HepG2 (cell line): ENCODE data around the gene NUAK2. TPM values are rescaled to one million over a fixed set of nuclear protein-coding genes. Genes with fewer than 3 reads are reported as not detected.

Experiments
- CCDC6 ChIP-seq: sonication (generic); formaldehyde crosslinking; IDR thresholded peaks from 2 replicates; pipeline ENCODE4 v1.8.1; 2022; ENCODE audit warnings: mild to moderate bottlenecking, missing genetic modification reagents, moderate library complexity
- CREB1 ChIP-seq, 2 experiments: fragments of 450-650 bp in 1 of 2; IDR thresholded peaks; 2 replicates each; pipeline ENCODE4 v1.6.1; 2016 to 2017; ENCODE audit warnings: control low read depth in 1 of 2, mild to moderate bottlenecking in 1 of 2, missing compliant biosample characterization in 1 of 2, missing genetic modification characterization in 1 of 2
- GRHL1 ChIP-seq: sonication (generic); formaldehyde crosslinking; conservative IDR thresholded peaks from 2 replicates; pipeline ENCODE4 v1.8.0; 2022; ENCODE audit warnings: missing genetic modification reagents
- HCFC1 ChIP-seq: fragments of 150-350 bp; IDR thresholded peaks from 2 replicates; pipeline ENCODE4 v1.6.1; 2014; ENCODE audit warnings: low read depth, low read length
- ISX ChIP-seq: sonication (generic); formaldehyde crosslinking; conservative IDR thresholded peaks from 2 replicates; pipeline ENCODE4 v1.5.0; 2020; ENCODE audit warnings: missing genetic modification reagents
- MEIS1 ChIP-seq: sonication (generic); formaldehyde crosslinking; IDR thresholded peaks from 2 replicates; pipeline ENCODE4 v1.9.0; 2021; ENCODE audit warnings: mild to moderate bottlenecking, missing genetic modification reagents, moderate library complexity, borderline replicate concordance
- SMYD3 ChIP-seq: sonication (generic); formaldehyde crosslinking; IDR thresholded peaks from 2 replicates; pipeline ENCODE4 v1.8.1; 2023; ENCODE audit warnings: mild to moderate bottlenecking, missing genetic modification reagents
- SP1 ChIP-seq, 2 experiments: fragments of 450-650 bp in 1 of 2; sonication (generic) in 1 of 2; formaldehyde crosslinking in 1 of 2; IDR thresholded peaks; 2 replicates each; pipeline versions ENCODE4 v1.4.0 to v1.6.1; 2016 to 2020; ENCODE audit warnings: missing genetic modification reagents in 1 of 2
- TRIM24 ChIP-seq: sonication (generic); formaldehyde crosslinking; IDR thresholded peaks from 2 replicates; pipeline ENCODE4 v1.8.0; 2022; ENCODE audit warnings: mild to moderate bottlenecking, missing genetic modification reagents
- ZNF234 ChIP-seq: sonication (generic); formaldehyde crosslinking; conservative IDR thresholded peaks from 2 replicates; pipeline ENCODE4 v1.5.1; 2020; ENCODE audit warnings: mild to moderate bottlenecking, missing genetic modification reagents
- ZNF282 ChIP-seq: fragments of 450-650 bp; IDR thresholded peaks from 2 replicates; pipeline ENCODE4 v1.6.1; 2018; ENCODE audit not compliant: partially characterized antibody
- ZNF451 ChIP-seq: sonication (generic); formaldehyde crosslinking; IDR thresholded peaks from 2 replicates; pipeline ENCODE4 v1.5.0; 2020; ENCODE audit warnings: mild to moderate bottlenecking, missing genetic modification reagents
- ZNF629 ChIP-seq: sonication (generic); formaldehyde crosslinking; conservative IDR thresholded peaks from 2 replicates; pipeline ENCODE4 v1.5.0; 2020; ENCODE audit warnings: missing genetic modification reagents
- ZNF749 ChIP-seq: sonication (generic); formaldehyde crosslinking; IDR thresholded peaks from 2 replicates; pipeline ENCODE4 v1.8.0; 2022; ENCODE audit warnings: mild to moderate bottlenecking, missing genetic modification reagents, moderate library complexity, borderline replicate concordance
- ZSCAN25 ChIP-seq: sonication (generic); formaldehyde crosslinking; IDR thresholded peaks from 2 replicates; pipeline ENCODE4 v1.8.0; 2022; ENCODE audit warnings: mild to moderate bottlenecking, missing genetic modification reagents
- polyA plus RNA-seq, 8 experiments: library from polyadenylated mRNA; depleted of rRNA in 3 of 8; stranded (reverse) in 7 of 8; unstranded in 1 of 8; fragments of >200 nt; fragmentation: Illumina TruSeq in 4 of 8; extraction: Trizol in 4 of 8; gene quantifications; 2 replicates each; pipeline versions ENCODE4 v1.2.1 to v1.2.3, GENCODE V29; 2011 to 2016; ENCODE audit warnings: low read depth in 4 of 8, missing spikeins in 1 of 8, mixed read lengths in 1 of 8; ENCODE audit not compliant: insufficient read depth in 1 of 8
- total RNA-seq, 5 experiments: library from RNA; depleted of rRNA; stranded (reverse); fragments of >200 nt; fragmentation: Illumina TruSeq; extraction: Trizol; gene quantifications; 2 replicates each; pipeline ENCODE4 v1.2.3, GENCODE V29; 2016; ENCODE audit warnings: low read depth in 1 of 5
- TF ChIP-seq, protein P1 (sequence below): sonication (generic); formaldehyde crosslinking; IDR thresholded peaks from 2 replicates; pipeline ENCODE4 v1.4.0; 2020; ENCODE audit warnings: missing genetic modification reagents
- TF ChIP-seq, protein P2 (sequence below): sonication (generic); formaldehyde crosslinking; IDR thresholded peaks from 2 replicates; pipeline ENCODE4 v1.4.0; 2020; ENCODE audit warnings: missing genetic modification reagents
- TF ChIP-seq, protein P3 (sequence below): sonication (generic); formaldehyde crosslinking; conservative IDR thresholded peaks from 2 replicates; pipeline ENCODE4 v1.4.0; 2020; ENCODE audit warnings: missing genetic modification reagents

The NUAK2 gene
- total and polyA plus RNA-seq, 2 of the 13 experiments (the other 11 are each of a cell fraction or from before 2014, with no cell fraction given), result 0.75 to 1.1 TPM

- TF ChIP-seq, protein P1, sequence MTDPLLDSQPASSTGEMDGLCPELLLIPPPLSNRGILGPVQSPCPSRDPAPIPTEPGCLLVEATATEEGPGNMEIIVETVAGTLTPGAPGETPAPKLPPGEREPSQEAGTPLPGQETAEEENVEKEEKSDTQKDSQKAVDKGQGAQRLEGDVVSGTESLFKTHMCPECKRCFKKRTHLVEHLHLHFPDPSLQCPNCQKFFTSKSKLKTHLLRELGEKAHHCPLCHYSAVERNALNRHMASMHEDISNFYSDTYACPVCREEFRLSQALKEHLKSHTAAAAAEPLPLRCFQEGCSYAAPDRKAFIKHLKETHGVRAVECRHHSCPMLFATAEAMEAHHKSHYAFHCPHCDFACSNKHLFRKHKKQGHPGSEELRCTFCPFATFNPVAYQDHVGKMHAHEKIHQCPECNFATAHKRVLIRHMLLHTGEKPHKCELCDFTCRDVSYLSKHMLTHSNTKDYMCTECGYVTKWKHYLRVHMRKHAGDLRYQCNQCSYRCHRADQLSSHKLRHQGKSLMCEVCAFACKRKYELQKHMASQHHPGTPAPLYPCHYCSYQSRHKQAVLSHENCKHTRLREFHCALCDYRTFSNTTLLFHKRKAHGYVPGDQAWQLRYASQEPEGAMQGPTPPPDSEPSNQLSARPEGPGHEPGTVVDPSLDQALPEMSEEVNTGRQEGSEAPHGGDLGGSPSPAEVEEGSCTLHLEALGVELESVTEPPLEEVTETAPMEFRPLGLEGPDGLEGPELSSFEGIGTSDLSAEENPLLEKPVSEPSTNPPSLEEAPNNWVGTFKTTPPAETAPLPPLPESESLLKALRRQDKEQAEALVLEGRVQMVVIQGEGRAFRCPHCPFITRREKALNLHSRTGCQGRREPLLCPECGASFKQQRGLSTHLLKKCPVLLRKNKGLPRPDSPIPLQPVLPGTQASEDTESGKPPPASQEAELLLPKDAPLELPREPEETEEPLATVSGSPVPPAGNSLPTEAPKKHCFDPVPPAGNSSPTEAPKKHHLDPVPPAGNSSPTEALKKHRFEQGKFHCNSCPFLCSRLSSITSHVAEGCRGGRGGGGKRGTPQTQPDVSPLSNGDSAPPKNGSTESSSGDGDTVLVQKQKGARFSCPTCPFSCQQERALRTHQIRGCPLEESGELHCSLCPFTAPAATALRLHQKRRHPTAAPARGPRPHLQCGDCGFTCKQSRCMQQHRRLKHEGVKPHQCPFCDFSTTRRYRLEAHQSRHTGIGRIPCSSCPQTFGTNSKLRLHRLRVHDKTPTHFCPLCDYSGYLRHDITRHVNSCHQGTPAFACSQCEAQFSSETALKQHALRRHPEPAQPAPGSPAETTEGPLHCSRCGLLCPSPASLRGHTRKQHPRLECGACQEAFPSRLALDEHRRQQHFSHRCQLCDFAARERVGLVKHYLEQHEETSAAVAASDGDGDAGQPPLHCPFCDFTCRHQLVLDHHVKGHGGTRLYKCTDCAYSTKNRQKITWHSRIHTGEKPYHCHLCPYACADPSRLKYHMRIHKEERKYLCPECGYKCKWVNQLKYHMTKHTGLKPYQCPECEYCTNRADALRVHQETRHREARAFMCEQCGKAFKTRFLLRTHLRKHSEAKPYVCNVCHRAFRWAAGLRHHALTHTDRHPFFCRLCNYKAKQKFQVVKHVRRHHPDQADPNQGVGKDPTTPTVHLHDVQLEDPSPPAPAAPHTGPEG (CRISPR knock-in tag), result no peak
- TF ChIP-seq ZNF282 (no peak), TRIM24 (CRISPR knock-in tag) (no peak), SP1 (IDR thresholded peaks at IDR 0.05) (no peak), SP1 (CRISPR knock-in tag; IDR thresholded peaks at IDR 0.05) (no peak), CREB1 (IDR thresholded peaks at IDR 0.05) (no peak), CREB1 (CRISPR knock-in tag; IDR thresholded peaks at IDR 0.05) (no peak), HCFC1 (no peak), GRHL1 (CRISPR knock-in tag) (no peak), ZNF451 (CRISPR knock-in tag) (0 out of 2 replicates have a peak, but pooled peaks have one; percentile 37), SMYD3 (CRISPR knock-in tag) (no peak), ZNF234 (CRISPR knock-in tag) (no peak), MEIS1 (CRISPR knock-in tag) (0 out of 2 replicates have a peak, but pooled peaks have one; percentile 28), ZNF749 (CRISPR knock-in tag) (no peak), ZNF629 (CRISPR knock-in tag) (no peak), CCDC6 (CRISPR knock-in tag) (0 out of 2 replicates have a peak, but pooled peaks have one; percentile 24), ISX (CRISPR knock-in tag) (no peak), ZSCAN25 (CRISPR knock-in tag) (no peak)
- TF ChIP-seq, protein P2, sequence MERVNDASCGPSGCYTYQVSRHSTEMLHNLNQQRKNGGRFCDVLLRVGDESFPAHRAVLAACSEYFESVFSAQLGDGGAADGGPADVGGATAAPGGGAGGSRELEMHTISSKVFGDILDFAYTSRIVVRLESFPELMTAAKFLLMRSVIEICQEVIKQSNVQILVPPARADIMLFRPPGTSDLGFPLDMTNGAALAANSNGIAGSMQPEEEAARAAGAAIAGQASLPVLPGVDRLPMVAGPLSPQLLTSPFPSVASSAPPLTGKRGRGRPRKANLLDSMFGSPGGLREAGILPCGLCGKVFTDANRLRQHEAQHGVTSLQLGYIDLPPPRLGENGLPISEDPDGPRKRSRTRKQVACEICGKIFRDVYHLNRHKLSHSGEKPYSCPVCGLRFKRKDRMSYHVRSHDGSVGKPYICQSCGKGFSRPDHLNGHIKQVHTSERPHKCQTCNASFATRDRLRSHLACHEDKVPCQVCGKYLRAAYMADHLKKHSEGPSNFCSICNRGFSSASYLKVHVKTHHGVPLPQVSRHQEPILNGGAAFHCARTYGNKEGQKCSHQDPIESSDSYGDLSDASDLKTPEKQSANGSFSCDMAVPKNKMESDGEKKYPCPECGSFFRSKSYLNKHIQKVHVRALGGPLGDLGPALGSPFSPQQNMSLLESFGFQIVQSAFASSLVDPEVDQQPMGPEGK, result peak; percentile 70
- TF ChIP-seq, protein P3, sequence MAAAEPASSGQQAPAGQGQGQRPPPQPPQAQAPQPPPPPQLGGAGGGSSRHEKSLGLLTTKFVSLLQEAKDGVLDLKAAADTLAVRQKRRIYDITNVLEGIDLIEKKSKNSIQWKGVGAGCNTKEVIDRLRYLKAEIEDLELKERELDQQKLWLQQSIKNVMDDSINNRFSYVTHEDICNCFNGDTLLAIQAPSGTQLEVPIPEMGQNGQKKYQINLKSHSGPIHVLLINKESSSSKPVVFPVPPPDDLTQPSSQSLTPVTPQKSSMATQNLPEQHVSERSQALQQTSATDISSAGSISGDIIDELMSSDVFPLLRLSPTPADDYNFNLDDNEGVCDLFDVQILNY, result no peak
Observed at GRCh38 chr1:205317311-205317917, 4.1 kb downstream of the NUAK2 start (continued).
